ENCODE data around the gene KCNQ4. TPM values are rescaled to one million over a fixed set of nuclear protein-coding genes. Genes with fewer than 3 reads are reported as not detected.

The KCNQ4 gene
- total RNA-seq, 2 donors from 2014 or later, result 1.0 to 1.7 TPM

- DNase-seq (ENCODE audit: low spot score), result no peak
- no peak for TF ChIP-seq CTCF (IDR thresholded peaks at IDR 0.05)
- H3K4me1 ChIP-seq, result no peaks in the 10 kb centered on the region
- no peaks in the 10 kb centered on the region for H3K36me3 ChIP-seq
- no peaks in the 10 kb centered on the region for H3K9me3 ChIP-seq
- no peak overlapping the region for H3K27ac ChIP-seq
- H3K27me3 ChIP-seq, result no peaks in the 10 kb centered on the region
- no peak overlapping the region for H3K4me3 ChIP-seq
Measured at GRCh38 chr1:40836283-40836682, 52.7 kb downstream of the KCNQ4 start.

DNA sequence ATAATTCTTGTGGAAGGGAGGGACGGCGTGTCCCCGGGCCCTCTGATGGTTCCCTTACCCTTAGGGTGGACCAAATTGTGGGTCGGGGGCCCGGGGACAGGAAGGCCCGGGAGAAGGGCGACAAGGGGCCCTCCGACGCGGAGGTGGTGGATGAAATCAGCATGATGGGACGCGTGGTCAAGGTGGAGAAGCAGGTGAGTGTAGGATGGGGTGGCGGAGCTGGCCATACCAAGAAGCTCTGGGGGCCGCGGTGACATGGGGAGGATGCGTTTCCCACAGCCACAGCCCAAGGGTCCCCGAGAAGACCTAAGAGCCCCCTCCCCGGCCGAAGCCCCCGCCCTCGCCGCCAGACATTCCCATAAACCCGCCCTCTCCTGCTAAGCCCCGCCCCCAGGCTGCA, 54.0 kb downstream of the KCNQ4 start:
- peaks cover 0 to 5% of the 10 kb centered on the region in 2 donors for H3K9me3 ChIP-seq
- H3K27ac ChIP-seq, result no peak overlapping the region
- no peak for DNase-seq (ENCODE audit: low spot score)
- H3K27me3 ChIP-seq, result no peaks in the 10 kb centered on the region
- no peak for TF ChIP-seq CTCF (IDR thresholded peaks at IDR 0.05)
- no peaks in the 10 kb centered on the region for H3K36me3 ChIP-seq
- H3K4me1 ChIP-seq, result no peaks in the 10 kb centered on the region
- no peak overlapping the region for H3K4me3 ChIP-seq

GRCh38 chr1:40838045-40838979, 54.7 kb downstream of the KCNQ4 start:
- Histone ChIP-seq H3K4me3 (no peak overlapping the region), H3K36me3 (no peaks in the 10 kb centered on the region), H3K9me3 (peaks cover 0 to 10% of the 10 kb centered on the region in 2 donors), H3K27me3 (no peaks in the 10 kb centered on the region), H3K4me1 (no peaks in the 10 kb centered on the region), H3K27ac (no peak overlapping the region)
- DNase-seq (ENCODE audit: low spot score), result no peak
- TF ChIP-seq CTCF (IDR thresholded peaks at IDR 0.05), result no peak

DNA sequence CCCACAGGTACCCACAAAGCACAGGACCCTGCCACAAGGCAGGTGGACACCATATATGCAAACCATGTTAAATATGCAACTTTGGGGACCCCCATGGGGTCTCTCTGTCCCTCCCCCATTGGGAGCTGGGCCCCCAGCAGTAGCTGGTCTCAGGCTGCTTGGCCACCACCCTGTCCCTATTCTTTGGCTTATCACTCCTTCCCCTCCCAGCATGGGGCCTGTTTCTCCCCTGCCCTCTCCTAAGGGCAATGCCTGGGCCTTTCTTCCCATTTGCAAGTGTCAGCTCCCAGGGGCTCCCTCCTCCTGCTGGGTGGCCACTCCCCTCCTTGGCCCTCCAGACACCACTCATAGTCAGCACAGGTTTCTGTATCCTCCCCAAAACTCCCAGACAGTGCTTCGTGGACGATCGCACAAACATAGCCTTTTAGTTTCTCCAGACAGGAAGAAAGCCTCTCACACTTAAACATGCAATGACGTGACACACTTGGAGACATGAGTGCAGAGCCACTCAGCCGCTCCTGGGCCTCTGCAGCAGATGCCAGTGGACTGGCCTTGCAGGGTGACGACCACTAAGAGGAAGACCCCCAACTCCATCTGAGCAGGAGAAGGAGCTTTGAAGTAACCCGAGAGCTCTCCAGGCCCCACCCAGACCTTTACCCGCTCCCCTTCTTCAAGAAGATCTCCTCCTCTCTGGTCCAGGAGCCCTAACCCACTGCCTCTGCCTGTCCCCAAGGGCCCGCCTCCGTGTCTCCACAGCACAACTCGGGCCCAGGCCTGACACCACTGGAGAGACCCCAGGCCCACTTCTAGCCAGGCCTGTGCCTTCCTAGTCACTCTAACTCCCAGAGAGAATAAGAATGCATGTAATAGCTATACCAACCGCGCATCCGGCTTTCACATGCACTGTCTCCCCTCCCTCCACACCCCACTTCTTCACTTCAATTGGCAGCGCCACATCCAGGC, 55.7 kb downstream of the KCNQ4 start:
- H3K27me3 ChIP-seq, result no peaks in the 10 kb centered on the region
- H3K36me3 ChIP-seq, result no peaks in the 10 kb centered on the region
- H3K4me3 ChIP-seq, result no peak overlapping the region
- no peak overlapping the region for H3K27ac ChIP-seq
- no peak for DNase-seq (ENCODE audit: low spot score)
- no peaks in the 10 kb centered on the region for H3K4me1 ChIP-seq
- TF ChIP-seq CTCF (IDR thresholded peaks at IDR 0.05), result no peak
- peaks cover 0 to 10% of the 10 kb centered on the region in 2 donors for H3K9me3 ChIP-seq

- no peak for DNase-seq (ENCODE audit: low spot score)
- H3K36me3 ChIP-seq, result no peaks in the 10 kb centered on the region
Measured at GRCh38 chr1:40839943-40840335, 56.4 kb downstream of the KCNQ4 start.

More at GRCh38 chr1:40839943-40840335, 56.4 kb downstream of the KCNQ4 start:
- Histone ChIP-seq H3K27ac (no peak overlapping the region), H3K4me3 (no peak overlapping the region), H3K4me1 (no peaks in the 10 kb centered on the region), H3K27me3 (no peaks in the 10 kb centered on the region), H3K9me3 (peaks cover 0 to 10% of the 10 kb centered on the region in 2 donors)
- no peak for TF ChIP-seq CTCF (IDR thresholded peaks at IDR 0.05)
